Fibroblast of lung (primary cell): Measurements from ENCODE around the gene TBC1D8.

Experiments used
- CTCF ChIP-seq, 2 donors: IDR thresholded peaks in 1 of 2; conservative IDR thresholded peaks in 1 of 2; 1 replicate in 1 of 2; 2 replicates in 1 of 2; pipeline ENCODE4 v1.5.1; 2011 to 2012; ENCODE audit warnings: low read length in 2 of 2, control low read depth in 1 of 2, inconsistent platforms in 1 of 2, low read depth in 1 of 2, mild to moderate bottlenecking in 1 of 2
- EZH2 ChIP-seq: IDR thresholded peaks from 2 replicates; pipeline ENCODE4 v1.5.1; 2012; ENCODE audit warnings: low read length, control low read depth, mild to moderate bottlenecking; ENCODE audit errors: missing control alignments

- no peak for TF ChIP-seq CTCF (conservative IDR thresholded peaks at IDR 0.05 in 1 of 2, IDR thresholded peaks at IDR 0.05 in 1 of 2; ENCODE audit: low read depth in 1 of 2, low read length in 2 of 2)
- TF ChIP-seq EZH2 = no peak
Observed at GRCh38 chr2:100976061-100976460, 175.1 kb downstream of the TBC1D8 start.
